H1 (cell line): ENCODE measurements around the gene CXCR5. TPM values are rescaled to one million over a fixed set of nuclear protein-coding genes. Genes with fewer than 3 reads are reported as not detected.

Experiments used
- CTCF ChIA-PET: fragments of 300-600 bp; sonication (Branson Sonifier 250); formaldehyde crosslinking; loops from one replicate; lab custom pipeline; 2021; ENCODE audit not compliant: partially characterized antibody; lab: Charles Lee
- POLR2A ChIA-PET: fragments of 300-600 bp; sonication (Branson Sonifier 250); formaldehyde crosslinking; loops from one replicate; lab custom pipeline; 2021; ENCODE audit warnings: inconsistent platforms; ENCODE audit not compliant: partially characterized antibody; lab: Charles Lee
- DNase-seq, 2 experiments: peaks; one replicate each; pipeline versions ENCODE4 v3.0.0 to v3.0.0-alpha.2; 2010 to 2022; ENCODE audit warnings: low spot score in 2 of 2, low read depth in 1 of 2, mixed read lengths in 1 of 2
- FAIRE-seq: peaks from 2 replicates; lab custom pipeline; 2011; peaks lifted over from hg19 to GRCh38; lab: Jason Lieb, UNC
- H2AFZ ChIP-seq: 2 replicates; pipeline ENCODE4 v1.8.1; 2012; ENCODE audit warnings: low read length, inconsistent platforms
- H2AK5ac ChIP-seq: 2 replicates; pipeline ENCODE4 v1.6.1; 2013; ENCODE audit warnings: low read depth, low read length
- H2BK120ac ChIP-seq: replicated peaks from 2 replicates; pipeline ENCODE3; 2013; ENCODE audit warnings: low read depth, low read length, inconsistent platforms
- H2BK12ac ChIP-seq: 2 replicates; pipeline ENCODE4 v1.6.1; 2013; ENCODE audit warnings: low read depth, low read length
- H2BK15ac ChIP-seq: 2 replicates; pipeline ENCODE4 v1.6.1; 2013; ENCODE audit warnings: low read length
- H2BK20ac ChIP-seq: 2 replicates; pipeline ENCODE4 v1.6.1; 2013; ENCODE audit warnings: low read length
- H2BK5ac ChIP-seq: 2 replicates; pipeline ENCODE4 v1.6.1; 2013; ENCODE audit warnings: low read depth, low read length
- H3K14ac ChIP-seq: 2 replicates; pipeline ENCODE4 v1.6.1; 2013; ENCODE audit warnings: inconsistent platforms; ENCODE audit not compliant: insufficient read length
- H3K18ac ChIP-seq: 2 replicates; pipeline ENCODE4 v1.6.1; 2013; ENCODE audit warnings: low read length; ENCODE audit errors: extremely low read depth
- H3K23ac ChIP-seq: 2 replicates; pipeline ENCODE4 v1.6.1; 2013; ENCODE audit warnings: inconsistent platforms; ENCODE audit not compliant: insufficient read length
- H3K23me2 ChIP-seq: 2 replicates; pipeline ENCODE4 v1.6.1; 2013; ENCODE audit warnings: low read depth, low read length
- H3K27ac ChIP-seq: 2 replicates; pipeline ENCODE4 v1.6.1; 2011; ENCODE audit warnings: low read depth, low read length, inconsistent platforms
- H3K27me3 ChIP-seq, 4 experiments: replicated peaks in 1 of 4; 1 replicate in 1 of 4; 2 replicates in 3 of 4; pipeline versions ENCODE4 v1.6.1 to v1.8.1; 2011 to 2013; ENCODE audit warnings: low read length in 3 of 4, mild to moderate bottlenecking in 3 of 4, inconsistent platforms in 2 of 4, mixed read lengths in 2 of 4, moderate library complexity in 1 of 4; ENCODE audit not compliant: control insufficient read depth in 3 of 4, insufficient read depth in 3 of 4; ENCODE audit errors: extremely low read depth in 1 of 4
- H3K36me3 ChIP-seq, 4 experiments: 2 replicates each; pipeline versions ENCODE4 v1.6.1 to v1.8.1; 2011 to 2013; ENCODE audit warnings: mild to moderate bottlenecking in 4 of 4, low read length in 3 of 4, moderate library complexity in 2 of 4, control low read depth in 1 of 4, inconsistent platforms in 1 of 4; ENCODE audit not compliant: insufficient read depth in 4 of 4, control insufficient read depth in 2 of 4
- H3K4ac ChIP-seq: replicated peaks from 2 replicates; pipeline ENCODE3; 2013; ENCODE audit warnings: low read length, low read depth, mixed read lengths, inconsistent platforms; ENCODE audit not compliant: insufficient read length
- H3K4me1 ChIP-seq, 4 experiments: replicated peaks in 1 of 4; 1 replicate in 1 of 4; 2 replicates in 3 of 4; pipeline versions ENCODE4 v1.6.1 to v1.8.1; 2011 to 2013; ENCODE audit warnings: low read length in 3 of 4, inconsistent platforms in 2 of 4, mixed read lengths in 1 of 4; ENCODE audit not compliant: insufficient read depth in 4 of 4, control insufficient read depth in 3 of 4
- H3K4me2 ChIP-seq, 2 experiments: 2 replicates each; pipeline versions ENCODE4 v1.6.1 to v1.8.1; 2011 to 2013; ENCODE audit warnings: low read depth in 2 of 2, low read length in 2 of 2, control low read depth in 1 of 2, inconsistent platforms in 1 of 2, mild to moderate bottlenecking in 1 of 2; ENCODE audit not compliant: insufficient read depth in 1 of 2
- H3K4me3 ChIP-seq, 4 experiments: fragments of 200-600, 300-600 bp in 1 of 4; sonication (generic), shearing (Covaris generic), sonication (Bioruptor Twin) in 1 of 4; 2 replicates each; pipeline versions ENCODE4 v1.5.1 to v1.8.1; 2011 to 2016; ENCODE audit warnings: low read length in 4 of 4, low read depth in 3 of 4, control low read depth in 2 of 4, inconsistent platforms in 2 of 4, mild to moderate bottlenecking in 2 of 4, mixed read lengths in 1 of 4, moderate library complexity in 1 of 4; ENCODE audit not compliant: insufficient read depth in 2 of 4; ENCODE audit errors: extremely low read depth in 1 of 4
- H3K56ac ChIP-seq: replicated peaks from 2 replicates; pipeline ENCODE3; 2013; ENCODE audit warnings: low read depth, mild to moderate bottlenecking, mixed read lengths, low read length, inconsistent platforms; ENCODE audit not compliant: insufficient read length
- H3K79me1 ChIP-seq: 2 replicates; pipeline ENCODE4 v1.6.1; 2013; ENCODE audit warnings: low read depth, low read length, control low read depth
- H3K79me2 ChIP-seq, 2 experiments: 2 replicates each; pipeline versions ENCODE4 v1.6.1 to v1.8.1; 2012 to 2013; ENCODE audit warnings: low read length in 2 of 2, mild to moderate bottlenecking in 2 of 2, inconsistent platforms in 1 of 2; ENCODE audit not compliant: insufficient read depth in 2 of 2, control insufficient read depth in 1 of 2
- H3K9ac ChIP-seq, 4 experiments: replicated peaks in 1 of 4; 1 replicate in 1 of 4; 2 replicates in 3 of 4; pipeline versions ENCODE4 v1.6.1 to v1.8.1; 2011 to 2013; ENCODE audit warnings: low read depth in 3 of 4, low read length in 3 of 4, control low read depth in 2 of 4, mild to moderate bottlenecking in 2 of 4, moderate library complexity in 2 of 4, inconsistent platforms in 1 of 4; ENCODE audit errors: extremely low read depth in 1 of 4
- H3K9me3 ChIP-seq, 2 experiments: 2 replicates each; pipeline versions ENCODE4 v1.6.1 to v1.8.1; 2012 to 2013; ENCODE audit warnings: mild to moderate bottlenecking in 2 of 2, moderate library complexity in 2 of 2, control low read depth in 1 of 2, inconsistent platforms in 1 of 2, low read depth in 1 of 2, low read length in 1 of 2, mixed read lengths in 1 of 2; ENCODE audit not compliant: insufficient read depth in 2 of 2
- H4K20me1 ChIP-seq, 2 experiments: replicated peaks in 1 of 2; 2 replicates each; pipeline versions ENCODE3 to v1.8.1; 2011 to 2013; ENCODE audit warnings: inconsistent platforms in 2 of 2, low read length in 2 of 2, mild to moderate bottlenecking in 1 of 2; ENCODE audit not compliant: insufficient read depth in 2 of 2, control insufficient read depth in 1 of 2
- H4K5ac ChIP-seq: 2 replicates; pipeline ENCODE4 v1.6.1; 2013; ENCODE audit warnings: low read length, low read depth, mixed read lengths, inconsistent platforms; ENCODE audit not compliant: insufficient read length
- H4K8ac ChIP-seq: 2 replicates; pipeline ENCODE4 v1.8.0; 2013; ENCODE audit warnings: mild to moderate bottlenecking, moderate library complexity, low read length, inconsistent platforms; ENCODE audit not compliant: insufficient read depth; ENCODE audit errors: extremely low read depth
- H4K91ac ChIP-seq: replicated peaks from 2 replicates; pipeline ENCODE3; 2013; ENCODE audit warnings: low read length, mixed read lengths, inconsistent platforms; ENCODE audit not compliant: insufficient read length
- HDAC2 ChIP-seq, 2 experiments: fragments of 300-600 bp in 1 of 2; sonication (generic) in 1 of 2; IDR thresholded peaks; 2 replicates each; pipeline ENCODE4 v1.6.1; 2011 to 2012; ENCODE audit warnings: low read depth in 2 of 2, low read length in 2 of 2, mild to moderate bottlenecking in 2 of 2, moderate library complexity in 2 of 2, borderline replicate concordance in 1 of 2, inconsistent platforms in 1 of 2
- PHF8 ChIP-seq: fragments of 200-600 bp; sonication (generic); conservative IDR thresholded peaks from 2 replicates; pipeline ENCODE4 v1.7.1; 2012; ENCODE audit warnings: low read depth, mild to moderate bottlenecking, inconsistent platforms, low read length, moderate library complexity
- SAP30 ChIP-seq: fragments of 300-600 bp; sonication (generic); IDR thresholded peaks from 2 replicates; pipeline ENCODE4 v1.7.1; 2012; ENCODE audit warnings: low read length, moderate library complexity, mild to moderate bottlenecking, inconsistent platforms; ENCODE audit not compliant: insufficient read depth, insufficient replicate concordance
- SIN3A ChIP-seq, 2 experiments: IDR thresholded peaks in 1 of 2; conservative IDR thresholded peaks in 1 of 2; 2 replicates each; pipeline ENCODE4 v1.6.1; 2011 to 2012; ENCODE audit warnings: low read length in 2 of 2, improper control_type of control experiment in 1 of 2, low read depth in 1 of 2, mild to moderate bottlenecking in 1 of 2
- SIX5 ChIP-seq: IDR thresholded peaks from 2 replicates; pipeline ENCODE4 v1.6.1; 2011; ENCODE audit warnings: mild to moderate bottlenecking, low read depth, low read length
- WGBS, 2 experiments: shearing (Covaris generic) in 1 of 2; methylation state at CpG; one replicate each; pipeline versions ENCODE4 v1.1.6 to v1.1.7; 2013 to 2015; ENCODE audit warnings: low lambda C conversion rate in 2 of 2, mixed read lengths in 2 of 2, inconsistent platforms in 1 of 2, low coverage in 1 of 2, missing lambda C conversion rate in 1 of 2; ENCODE audit not compliant: insufficient replicate concordance in 2 of 2, insufficient coverage in 1 of 2, insufficient read length in 1 of 2; ENCODE audit errors: extremely low coverage in 1 of 2, missing lambda C conversion rate in 1 of 2; 5-methylcytosine and 5-hydroxymethylcytosine counted together
- polyA plus RNA-seq, 7 experiments: library from polyadenylated mRNA; depleted of rRNA in 3 of 7; stranded (reverse) in 5 of 7; unstranded in 2 of 7; fragments of >200 nt in 5 of 7; fragments of 200-250 nt in 2 of 7; gene quantifications; 1 replicate in 5 of 7; 2 replicates in 1 of 7; 4 replicates in 1 of 7; pipeline versions ENCODE4 v1.2.1 to v1.2.3, GENCODE V29; 2011 to 2013; ENCODE audit warnings: missing spikeins in 2 of 7, mixed read lengths in 2 of 7
- total RNA-seq: library from RNA; stranded (reverse); fragmentation: NEBNext Ultra II Directional; extraction: Animal tissue kit (Norgen Biotek cat#: 25700); gene quantifications from 2 replicates; pipeline ENCODE4 v1.2.1, GENCODE V29; 2021

Gene CXCR5
- total and polyA plus RNA-seq, 2 of the 8 experiments (the other 6 are each of a cell fraction or from before 2014, with no cell fraction given): not detected

- Histone ChIP-seq H2BK12ac (no peak overlapping the region), H3K4me2 (peak overlapping the region; percentile 70 to 99), H2BK20ac (no peak overlapping the region), H3K9me3 (no peaks in the 10 kb centered on the region), H3K4me3 (peak overlapping the region; percentile 82 to 98 (median 94)), H2AFZ (no peak overlapping the region), H4K91ac (no peak overlapping the region), H3K4me1 (peaks cover 23 to 56% (median 42%) of the 10 kb centered on the region in 4 experiments), H4K8ac (no peak overlapping the region; the same call in 1 of the 2 replicates), H3K23me2 (peaks cover 15% of the 10 kb centered on the region), H3K79me1 (peaks cover 22% of the 10 kb centered on the region), H4K5ac (no peak overlapping the region), H3K56ac (peak overlapping the region; percentile 42), H3K27ac (no peak overlapping the region), H3K79me2 (peaks cover 26 to 54% of the 10 kb centered on the region in 2 experiments), H3K18ac (no peak overlapping the region; the same call in 1 of the 2 replicates), H2BK15ac (no peak overlapping the region), H2BK120ac (no peak overlapping the region), H3K23ac (no peak overlapping the region), H4K20me1 (peaks cover 13 to 25% of the 10 kb centered on the region in 2 experiments), H2BK5ac (peak overlapping the region; percentile 31; the same call in 1 of the 2 replicates), H3K36me3 (no peaks in the 10 kb centered on the region; a peak in 1 of 8 replicates), H3K14ac (no peak overlapping the region), H3K27me3 (no peaks in the 10 kb centered on the region; a peak in 1 of 7 replicates), H2AK5ac (no peak overlapping the region), H3K9ac (peak overlapping the region in 3 of 4 experiments; percentile 38 to 63 (median 45); a peak in 5 of 7 replicates), H3K4ac (no peak overlapping the region)
- FAIRE-seq (no peak), DNase-seq (peak in 1 of 2 experiments; percentile 83)
- WGBS, 2 experiments: 4% methylated on average over 28 of the region's 45 CpGs; no CpG with 5 or more reads in 1 of the 2 experiments
- ChIA-PET POLR2A (interaction anchor here (1.0 to 1.7 kb wide), 8 partner anchors 11 to 255 kb away, joined by 3 to 16 read pairs (median 5); partner anchors contain the start of gene CENATAC), CTCF (interaction anchor here (0.8 to 2.7 kb wide), 10 partner anchors 11 to 168 kb away, joined by 3 to 12 read pairs (median 4); partner anchors contain the start of gene DDX6)
- TF ChIP-seq PHF8: 0 out of 2 replicates have a peak, but pooled peaks have one; percentile 10
- TF ChIP-seq SAP30: peak; percentile 98
- TF ChIP-seq SIN3A (conservative IDR thresholded peaks at IDR 0.05 in 1 of 2, IDR thresholded peaks at IDR 0.05 in 1 of 2; ENCODE audit: low read depth in 1 of 2, low read length in 2 of 2): peak; percentile 85 to 98
- TF ChIP-seq SIX5: peak; percentile 56
- peak in 1 of 2 experiments; percentile 84; a peak in 1 of 4 replicates for TF ChIP-seq HDAC2 (IDR thresholded peaks at IDR 0.05; ENCODE audit: borderline replicate concordance in 1 of 2, low read depth in 2 of 2, low read length in 2 of 2)
These were observed 41.2 kb downstream of the CXCR5 start for GRCh38 chr11:118924591-118925585.
